ENCODE measurements around the gene KDM5B.
"Not testable (repeated sequence)": the region's sequence is repeated elsewhere in the genome, so short reads cannot be mapped to it uniquely, and the experiment has no call there.

KDM5B gene

GRCh38 chr1:202812176-202813026 is 4.2 kb upstream of the KDM5B start:
- peak; percentile 29 for DNase-seq

- peak; percentile 48 for DNase-seq
These were observed 3.3 kb upstream of the KDM5B start for GRCh38 chr1:202811296-202812175.

- peak; percentile 99 for DNase-seq
These were observed 2.5 kb upstream of the KDM5B start, which contains the start of gene PCAT6 for GRCh38 chr1:202810615-202811295. Gene PCAT6, plus strand, starts transcription at chr1:202810954.

GRCh38 chr1:202810193-202810614 is 2.0 kb upstream of the KDM5B start:
- DNase-seq, result no peak

GRCh38 chr1:202809597-202810159 is 1.5 kb upstream of the KDM5B start:
- DNase-seq, result no peak

- DNase-seq, result peak; percentile 51
These were observed 733 bp downstream of the KDM5B start for GRCh38 chr1:202807451-202807925.

- peak; percentile 64 for DNase-seq
These were observed 1.3 kb downstream of the KDM5B start for GRCh38 chr1:202806845-202807450.

- DNase-seq, result peak; percentile 31
These were observed 2.1 kb downstream of the KDM5B start for GRCh38 chr1:202805886-202806844.

GRCh38 chr1:202804126-202804525 is 4.1 kb downstream of the KDM5B start:
- no peak for DNase-seq

GRCh38 chr1:202802998-202803932 is 5.0 kb downstream of the KDM5B start:
- DNase-seq, result no peak

- DNase-seq, result no peak
These were observed 6.2 kb downstream of the KDM5B start for GRCh38 chr1:202802034-202802433.

GRCh38 chr1:202801175-202801574 is 7.0 kb downstream of the KDM5B start:
- no peak for DNase-seq

GRCh38 chr1:202800742-202801141 is 7.5 kb downstream of the KDM5B start:
- no peak for DNase-seq

GRCh38 chr1:202798792-202799331 is 9.4 kb downstream of the KDM5B start:
- DNase-seq, result peak; percentile 94

- no peak for DNase-seq
These were observed 10.0 kb downstream of the KDM5B start for GRCh38 chr1:202798260-202798659.

- DNase-seq, result no peak
These were observed 11.6 kb downstream of the KDM5B start for GRCh38 chr1:202796670-202797069.

GRCh38 chr1:202794931-202795330 is 13.3 kb downstream of the KDM5B start:
- not testable (repeated sequence) for DNase-seq

GRCh38 chr1:202794051-202794740 is 14.0 kb downstream of the KDM5B start:
- DNase-seq, result no peak

Measured in NCI-H82 (cell line).